ENCODE data around the gene SCAND1. TPM values are rescaled to one million over a fixed set of nuclear protein-coding genes. Genes with fewer than 3 reads are reported as not detected.
"Not testable (repeated sequence)": the region's sequence is repeated elsewhere in the genome, so short reads cannot be mapped to it uniquely, and the experiment has no call there.

SCAND1 gene
- total RNA-seq, 2 experiments from 2014 or later = 65.5 to 70.0 TPM

DNA sequence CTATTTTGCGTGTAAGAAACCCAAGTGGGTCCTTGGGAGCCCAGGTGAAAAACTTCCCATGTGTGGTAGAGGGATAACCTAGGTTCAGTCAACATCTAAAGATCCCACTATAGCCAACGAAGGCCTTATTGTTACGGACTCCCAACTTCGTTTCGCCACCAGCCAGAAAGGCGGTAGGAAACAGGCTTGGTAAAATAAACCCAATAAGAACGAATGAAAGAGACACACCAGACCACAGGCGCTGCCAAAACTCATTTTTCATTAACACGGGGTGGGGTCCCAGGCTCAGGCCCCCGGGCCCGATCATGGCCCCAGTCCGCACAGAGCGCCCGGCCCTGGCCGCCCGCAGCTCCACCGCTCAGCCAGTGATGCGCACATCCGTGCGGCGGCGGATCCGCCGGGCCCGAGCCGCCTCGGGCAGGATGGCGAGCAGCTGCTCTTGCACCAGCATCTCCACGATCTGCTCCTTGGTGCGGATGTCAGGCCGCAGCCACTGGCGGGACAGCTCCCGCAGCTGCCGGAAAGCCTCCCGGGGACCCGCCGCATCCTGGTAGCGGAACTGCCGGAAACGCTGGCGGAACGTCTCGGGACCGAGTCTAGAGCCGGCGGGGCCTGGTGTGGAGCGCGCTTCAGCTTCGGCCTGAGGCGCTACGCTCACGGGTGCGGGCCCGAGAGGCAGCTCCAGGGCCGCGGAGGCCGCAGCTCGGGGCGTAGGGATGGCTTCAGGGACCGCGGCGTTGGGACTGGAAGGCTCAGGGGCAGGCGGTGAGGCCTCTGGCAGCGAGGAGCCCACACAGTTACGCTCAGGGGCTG lies 709 bp downstream of the SCAND1 start:
- no peaks in the 10 kb centered on the region for H3K9me3 Mint-ChIP-seq
- peak; percentile 84 for DNase-seq
- ChIA-PET POLR2A (interaction anchor here (0.6 to 4.0 kb wide), 66 partner anchors 8 to 1960 kb away, joined by 3 to 133 read pairs (median 4); partner anchors contain the start of genes AAR2, CEP250, CNBD2 and CPNE1), CTCF (interaction anchor here (0.6 to 4.4 kb wide), 47 partner anchors 8 to 1944 kb away, joined by 3 to 49 read pairs (median 4); partner anchors contain the start of genes AAR2, CEP250, CPNE1 and EDEM2)
- peak overlapping the region; percentile 100 for H3K27ac Mint-ChIP-seq
- H3K4me1 Mint-ChIP-seq = peaks cover 25% of the 10 kb centered on the region
- H3K4me3 Mint-ChIP-seq = peak overlapping the region; percentile 99
- H3K27me3 Mint-ChIP-seq = no peaks in the 10 kb centered on the region
- peaks cover 13% of the 10 kb centered on the region for H3K36me3 Mint-ChIP-seq (ENCODE audit: low read depth)

- DNase-seq = no peak
- peaks cover 33% of the 10 kb centered on the region for H3K4me1 Mint-ChIP-seq
- CTCF ChIA-PET = interaction anchor here (0.6 to 4.4 kb wide), 11 partner anchors 12 to 1252 kb away, joined by 3 to 49 read pairs (median 13); partner anchors contain the start of genes CEP250, CPNE1, PHF20 and RBM12
- H3K27ac Mint-ChIP-seq = peak overlapping the region; percentile 100
- H3K9me3 Mint-ChIP-seq = no peaks in the 10 kb centered on the region
- no peaks in the 10 kb centered on the region for H3K27me3 Mint-ChIP-seq
- peak overlapping the region; percentile 99 for H3K4me3 Mint-ChIP-seq
- H3K36me3 Mint-ChIP-seq (ENCODE audit: low read depth) = peaks cover 21% of the 10 kb centered on the region
- POLR2A ChIA-PET = interaction anchor here (0.6 to 4.0 kb wide), 32 partner anchors 9 to 1959 kb away, joined by 3 to 133 read pairs (median 4); partner anchors contain the start of genes CEP250, CNBD2, CPNE1 and ERGIC3
These were observed 1.6 kb downstream of the SCAND1 start for GRCh38 chr20:35952480-35953386.

GRCh38 chr20:35952080-35952479 lies 2.2 kb downstream of the SCAND1 start:
- H3K36me3 Mint-ChIP-seq (ENCODE audit: low read depth) = peaks cover 27% of the 10 kb centered on the region
- DNase-seq, H3K9me3 Mint-ChIP-seq, H3K27me3 Mint-ChIP-seq: not testable (repeated sequence)
- ChIA-PET POLR2A (interaction anchor here (1.0 to 4.0 kb wide), 9 partner anchors 10 to 1227 kb away, joined by 3 to 133 read pairs (median 22); partner anchors contain the start of genes ERGIC3, MROH8, NFS1 and PHF20), CTCF (interaction anchor here (2.9 to 4.4 kb wide), 3 partner anchors 42 to 183 kb away, joined by 13 to 27 read pairs (median 22); partner anchors contain the start of gene PHF20)
- H3K4me3 Mint-ChIP-seq = peak overlapping the region; percentile 99
- peaks cover 36% of the 10 kb centered on the region for H3K4me1 Mint-ChIP-seq
- peak overlapping the region; percentile 100 for H3K27ac Mint-ChIP-seq

GRCh38 chr20:35950093-35950492 lies 4.2 kb downstream of the SCAND1 start:
- DNase-seq = no peak
- Mint-ChIP-seq H3K4me3 (no peak overlapping the region), H3K9me3 (no peaks in the 10 kb centered on the region), H3K36me3 (ENCODE audit: low read depth) (peaks cover 29% of the 10 kb centered on the region), H3K27ac (no peak overlapping the region), H3K27me3 (no peaks in the 10 kb centered on the region), H3K4me1 (peaks cover 30% of the 10 kb centered on the region)
- ChIA-PET CTCF (interaction anchor here (1.3 kb wide), 1 partner anchor 351 kb away, joined by 3 read pairs; no protein-coding TSS in a partner anchor), POLR2A (no interaction called here)

GRCh38 chr20:35947907-35948306 lies 6.4 kb downstream of the SCAND1 start:
- POLR2A ChIA-PET = interaction anchor here (1.1 kb wide), 1 partner anchor 206 kb away, joined by 4 read pairs; the partner anchor contains the start of gene RBM39
- Mint-ChIP-seq H3K36me3 (ENCODE audit: low read depth) (peaks cover 30% of the 10 kb centered on the region), H3K9me3 (no peaks in the 10 kb centered on the region), H3K27me3 (no peaks in the 10 kb centered on the region), H3K27ac (no peak overlapping the region), H3K4me1 (peaks cover 27% of the 10 kb centered on the region), H3K4me3 (no peak overlapping the region)
- DNase-seq = no peak
- CTCF ChIA-PET = interaction anchor here (0.7 to 1.8 kb wide), 13 partner anchors 10 to 255 kb away, joined by 3 to 7 read pairs (median 4); partner anchors contain the start of gene RBM39

GRCh38 chr20:35947489-35947888 lies 6.8 kb downstream of the SCAND1 start:
- CTCF ChIA-PET = interaction anchor here (0.6 to 1.8 kb wide), 15 partner anchors 10 to 255 kb away, joined by 3 to 7 read pairs (median 3); partner anchors contain the start of gene RBM39
- H3K9me3 Mint-ChIP-seq = no peaks in the 10 kb centered on the region
- POLR2A ChIA-PET = interaction anchor here (1.1 kb wide), 1 partner anchor 205 kb away, joined by 4 read pairs; the partner anchor contains the start of gene RBM39
- H3K4me1 Mint-ChIP-seq = peaks cover 23% of the 10 kb centered on the region
- H3K36me3 Mint-ChIP-seq (ENCODE audit: low read depth) = peaks cover 26% of the 10 kb centered on the region
- H3K27ac Mint-ChIP-seq = no peak overlapping the region
- peak; percentile 40 for DNase-seq
- H3K4me3 Mint-ChIP-seq = no peak overlapping the region
- no peaks in the 10 kb centered on the region for H3K27me3 Mint-ChIP-seq

DNA sequence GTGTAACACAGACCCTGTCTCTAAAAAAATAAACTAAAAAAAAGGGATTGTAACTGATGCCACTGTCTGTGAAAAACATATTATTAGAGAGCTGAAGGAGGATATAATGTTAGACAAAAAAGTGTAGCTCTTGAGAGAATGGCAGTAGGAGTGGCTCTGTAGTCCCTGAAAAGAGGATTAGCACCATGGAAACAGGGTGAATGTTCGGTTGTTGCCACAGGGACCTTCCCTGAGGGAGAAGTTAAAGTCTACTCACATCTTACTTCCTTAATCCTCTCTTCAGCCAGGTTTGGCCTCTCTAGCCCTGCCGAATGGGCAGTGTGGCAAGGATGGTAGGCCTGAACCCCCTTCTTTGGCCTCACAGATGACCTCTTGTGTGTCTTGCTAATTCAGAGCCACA lies 12.1 kb downstream of the SCAND1 start:
- no peak overlapping the region for H3K4me3 Mint-ChIP-seq
- no peaks in the 10 kb centered on the region for H3K27me3 Mint-ChIP-seq
- no peaks in the 10 kb centered on the region for H3K4me1 Mint-ChIP-seq
- no peak for DNase-seq
- ChIA-PET POLR2A (interaction anchor here (0.8 to 5.2 kb wide), 2 partner anchors 11 to 15 kb away, joined by 3 to 36 read pairs; partner anchors contain the start of gene SCAND1), CTCF (interaction anchor here (5.3 kb wide), 1 partner anchor 12 kb away, joined by 27 read pairs; the partner anchor contains the start of gene SCAND1)
- H3K9me3 Mint-ChIP-seq = no peaks in the 10 kb centered on the region
- H3K36me3 Mint-ChIP-seq (ENCODE audit: low read depth) = peaks cover 35% of the 10 kb centered on the region
- H3K27ac Mint-ChIP-seq = no peak overlapping the region

- H3K36me3 Mint-ChIP-seq (ENCODE audit: low read depth) = peaks cover 34% of the 10 kb centered on the region
- no peaks in the 10 kb centered on the region for H3K4me1 Mint-ChIP-seq
- ChIA-PET POLR2A (interaction anchor here (5.2 kb wide), 1 partner anchor 12 kb away, joined by 36 read pairs; the partner anchor contains the start of gene SCAND1), CTCF (interaction anchor here (5.3 kb wide), 1 partner anchor 13 kb away, joined by 27 read pairs; the partner anchor contains the start of gene SCAND1)
- no peaks in the 10 kb centered on the region for H3K9me3 Mint-ChIP-seq
- no peak overlapping the region for H3K27ac Mint-ChIP-seq
- no peaks in the 10 kb centered on the region for H3K27me3 Mint-ChIP-seq
- no peak for DNase-seq
- no peak overlapping the region for H3K4me3 Mint-ChIP-seq
These were observed 12.7 kb downstream of the SCAND1 start for GRCh38 chr20:35941620-35942019.

- H3K9me3 Mint-ChIP-seq = no peaks in the 10 kb centered on the region
- H3K27me3 Mint-ChIP-seq = no peaks in the 10 kb centered on the region
- POLR2A ChIA-PET = interaction anchor here (0.8 kb wide), 1 partner anchor 14 kb away, joined by 3 read pairs; no protein-coding TSS in a partner anchor
- CTCF ChIA-PET = interaction anchor here (5.3 kb wide), 1 partner anchor 15 kb away, joined by 27 read pairs; the partner anchor contains the start of gene SCAND1
- peaks cover 30% of the 10 kb centered on the region for H3K36me3 Mint-ChIP-seq (ENCODE audit: low read depth)
- no peak overlapping the region for H3K4me3 Mint-ChIP-seq
- DNase-seq = no peak
- H3K27ac Mint-ChIP-seq = no peak overlapping the region
- H3K4me1 Mint-ChIP-seq = peaks cover 3% of the 10 kb centered on the region
These were observed 15.0 kb downstream of the SCAND1 start for GRCh38 chr20:35939264-35939663.

DNA sequence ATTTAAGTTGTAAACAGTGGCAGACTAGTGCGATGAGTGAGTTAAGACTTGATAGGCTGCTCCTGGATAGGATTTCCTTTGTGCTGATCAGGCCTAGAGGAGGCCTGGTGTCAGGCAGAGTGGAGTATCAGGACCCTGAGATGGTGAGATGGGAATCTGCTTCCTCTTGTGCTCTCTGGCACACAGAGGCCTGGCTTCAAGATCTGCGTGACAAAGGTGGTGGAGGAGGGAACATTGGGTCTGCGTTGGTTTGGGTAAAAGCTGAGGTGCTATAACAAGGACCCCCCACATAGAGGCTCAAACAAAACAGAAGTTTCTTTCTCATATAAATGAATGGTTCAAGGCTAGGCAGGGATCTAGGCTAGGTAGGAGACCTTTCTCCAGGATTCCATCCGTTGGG lies 20.3 kb downstream of the SCAND1 start:
- no peak for DNase-seq
- ChIA-PET POLR2A (no interaction called here), CTCF (interaction anchor here (0.7 kb wide), 1 partner anchor 13 kb away, joined by 3 read pairs; no protein-coding TSS in a partner anchor)
- Mint-ChIP-seq H3K27ac (no peak overlapping the region), H3K4me3 (no peak overlapping the region), H3K9me3 (no peaks in the 10 kb centered on the region), H3K36me3 (ENCODE audit: low read depth) (peaks cover 36% of the 10 kb centered on the region), H3K4me1 (peaks cover 16% of the 10 kb centered on the region), H3K27me3 (no peaks in the 10 kb centered on the region)

DNA sequence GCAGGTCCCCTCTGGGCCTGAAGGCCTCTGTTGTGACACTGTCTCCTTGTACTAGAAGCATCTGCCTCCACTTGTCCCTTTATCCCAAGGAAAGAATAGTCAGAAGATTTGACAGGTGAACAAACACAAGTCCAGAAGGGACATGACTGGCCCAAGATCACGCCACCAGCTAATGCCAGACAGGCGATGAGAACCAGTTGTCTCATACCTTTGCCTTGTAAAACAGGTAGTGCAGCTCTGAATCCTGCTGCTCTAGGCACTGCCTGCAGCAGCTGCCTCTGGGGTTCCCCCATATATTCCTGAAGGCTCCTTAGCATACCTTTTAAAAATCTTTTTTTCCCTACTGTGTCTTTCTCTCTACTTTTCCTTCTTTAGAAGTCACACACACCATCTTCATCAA lies 25.0 kb downstream of the SCAND1 start:
- DNase-seq = no peak
- POLR2A ChIA-PET = no interaction called here
- H3K9me3 Mint-ChIP-seq = no peaks in the 10 kb centered on the region
- peaks cover 33% of the 10 kb centered on the region for H3K36me3 Mint-ChIP-seq (ENCODE audit: low read depth)
- no peak overlapping the region for H3K4me3 Mint-ChIP-seq
- no peaks in the 10 kb centered on the region for H3K27me3 Mint-ChIP-seq
- no peak overlapping the region for H3K27ac Mint-ChIP-seq
- CTCF ChIA-PET = interaction anchor here (1.0 to 1.4 kb wide), 2 partner anchors 25 to 33 kb away, joined by 4 to 9 read pairs; partner anchors contain the start of gene SCAND1
- H3K4me1 Mint-ChIP-seq = peaks cover 14% of the 10 kb centered on the region

GRCh38 chr20:35920523-35920922 lies 33.8 kb downstream of the SCAND1 start:
- CTCF ChIA-PET = interaction anchor here (1.4 kb wide), 1 partner anchor 457 kb away, joined by 3 read pairs; no protein-coding TSS in a partner anchor

More at GRCh38 chr20:35920523-35920922, 33.8 kb downstream of the SCAND1 start:
- H3K4me3 Mint-ChIP-seq = no peak overlapping the region
- no peak for DNase-seq
- H3K36me3 Mint-ChIP-seq (ENCODE audit: low read depth) = peaks cover 34% of the 10 kb centered on the region
- H3K27me3 Mint-ChIP-seq = no peaks in the 10 kb centered on the region
- no peak overlapping the region for H3K27ac Mint-ChIP-seq
- POLR2A ChIA-PET = interaction anchor here (1.5 kb wide), 1 partner anchor 8 kb away, joined by 3 read pairs; no protein-coding TSS in a partner anchor
- no peaks in the 10 kb centered on the region for H3K9me3 Mint-ChIP-seq
- H3K4me1 Mint-ChIP-seq = no peaks in the 10 kb centered on the region
